ENCODE data around the gene ITGAV.

ITGAV gene

DNA sequence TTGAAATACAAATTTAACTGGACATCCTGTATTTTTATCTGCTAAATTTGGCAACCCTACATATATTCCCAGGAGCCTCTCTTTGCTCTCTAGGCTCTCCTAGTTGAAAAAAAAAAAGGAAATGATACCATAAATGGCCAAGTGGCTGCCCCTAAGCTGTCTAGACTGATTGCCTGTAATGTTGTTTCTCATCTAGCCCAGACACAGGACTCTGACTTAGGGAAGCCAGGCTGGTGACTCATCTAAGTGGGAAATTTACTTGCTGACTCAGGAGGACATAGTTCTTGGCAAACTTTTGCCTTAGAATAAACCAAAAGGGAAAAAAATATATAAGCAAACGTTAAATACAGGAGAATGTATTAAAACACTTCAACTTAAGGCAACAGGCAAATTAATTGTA, 14.6 kb upstream of the ITGAV start:
- DNase-seq = peak; percentile 93 to 94

GRCh38 chr2:186575856-186576255, 14.0 kb upstream of the ITGAV start:
- DNase-seq = no peak

DNA sequence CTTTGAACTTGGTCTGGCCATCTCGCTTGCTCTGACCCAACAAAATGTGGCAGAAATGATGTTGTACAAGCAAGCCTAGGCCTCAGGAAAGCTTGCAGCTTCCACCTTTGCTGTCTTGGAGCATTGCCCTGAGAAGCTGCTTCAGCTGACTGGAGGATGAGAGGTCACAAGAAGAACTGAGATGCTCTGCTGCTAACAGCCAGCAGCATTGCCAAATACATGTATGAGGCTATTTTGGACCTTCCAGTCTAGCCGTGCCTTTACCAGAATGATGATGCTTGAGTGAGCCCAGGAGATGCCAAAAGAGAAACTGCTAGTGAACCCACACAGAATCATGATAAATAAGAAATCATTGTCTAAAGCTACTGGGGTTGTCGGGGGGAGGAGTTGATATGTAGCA, 13.2 kb upstream of the ITGAV start:
- no peak for DNase-seq

DNA sequence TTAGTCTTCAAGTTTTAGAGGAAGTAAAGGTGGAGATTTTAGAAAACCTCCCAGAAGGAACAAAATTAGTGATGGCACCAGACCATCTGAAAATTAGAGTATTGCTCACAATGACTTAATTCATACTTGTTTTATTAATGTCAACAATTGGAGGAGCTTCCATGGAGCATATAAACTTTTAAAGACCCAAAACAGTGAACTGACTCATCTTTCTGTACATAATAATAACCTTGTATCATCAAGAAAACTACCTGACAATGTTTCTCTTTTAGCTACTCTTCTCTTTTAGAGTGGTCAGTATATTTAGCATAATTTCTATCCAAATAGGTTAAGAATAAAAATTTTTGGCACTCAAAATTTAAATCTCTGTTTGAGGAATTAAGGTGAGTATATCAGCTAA, 7.2 kb upstream of the ITGAV start:
- DNase-seq = no peak

GRCh38 chr2:186584053-186584452, 5.8 kb upstream of the ITGAV start:
- no peak for DNase-seq

- DNase-seq = no peak
Measured at GRCh38 chr2:186588421-186588820, 1.4 kb upstream of the ITGAV start.

DNA sequence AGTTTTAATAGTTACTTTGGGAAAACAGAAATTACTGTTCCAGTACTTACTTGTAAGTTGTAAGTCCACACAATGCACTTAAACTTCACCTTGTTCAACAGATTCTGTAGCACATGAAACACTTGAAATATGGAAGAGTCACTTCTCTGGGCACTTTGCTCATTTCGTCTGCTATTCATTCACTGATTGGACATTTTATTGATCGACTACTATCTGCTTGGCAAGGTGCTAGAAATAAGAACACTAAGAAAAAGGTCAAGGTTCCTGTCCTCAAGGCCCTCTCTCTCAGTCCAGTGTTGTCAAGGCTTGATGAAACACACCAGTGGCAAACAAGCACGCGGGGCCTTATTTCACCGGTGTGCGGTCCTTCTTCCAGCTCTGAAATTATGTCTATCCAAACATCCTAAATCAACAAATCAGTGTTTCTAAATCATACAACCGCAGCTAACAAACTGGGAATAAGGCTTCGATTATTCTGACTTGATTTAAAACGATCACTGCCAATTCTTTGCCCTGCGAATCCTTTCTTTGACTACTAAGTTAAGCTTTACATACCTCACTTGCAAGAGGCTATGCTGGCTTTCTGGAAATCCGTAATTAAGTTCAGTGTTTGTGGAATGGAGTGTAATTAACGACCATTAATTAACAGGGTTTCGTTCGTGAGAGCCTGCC, 780 bp upstream of the ITGAV start:
- peak in 1 of 2 donors; percentile 0 for DNase-seq

DNA sequence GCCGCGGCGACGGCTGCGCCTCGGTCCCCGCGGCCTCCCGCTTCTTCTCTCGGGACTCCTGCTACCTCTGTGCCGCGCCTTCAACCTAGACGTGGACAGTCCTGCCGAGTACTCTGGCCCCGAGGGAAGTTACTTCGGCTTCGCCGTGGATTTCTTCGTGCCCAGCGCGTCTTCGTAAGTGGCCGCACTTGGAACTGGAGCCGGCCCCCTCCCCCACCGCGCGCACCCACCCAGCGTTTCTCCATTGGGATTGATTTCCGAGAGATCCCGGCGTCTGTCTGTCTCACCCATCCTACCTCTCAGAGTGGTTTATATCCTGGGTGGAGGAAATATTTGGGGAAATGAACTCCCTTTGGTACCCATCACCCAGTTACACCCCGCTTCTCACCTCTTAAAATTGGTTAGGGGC, 498 bp downstream of the ITGAV start:
- peak in 1 of 2 donors; percentile 38 for DNase-seq

DNA sequence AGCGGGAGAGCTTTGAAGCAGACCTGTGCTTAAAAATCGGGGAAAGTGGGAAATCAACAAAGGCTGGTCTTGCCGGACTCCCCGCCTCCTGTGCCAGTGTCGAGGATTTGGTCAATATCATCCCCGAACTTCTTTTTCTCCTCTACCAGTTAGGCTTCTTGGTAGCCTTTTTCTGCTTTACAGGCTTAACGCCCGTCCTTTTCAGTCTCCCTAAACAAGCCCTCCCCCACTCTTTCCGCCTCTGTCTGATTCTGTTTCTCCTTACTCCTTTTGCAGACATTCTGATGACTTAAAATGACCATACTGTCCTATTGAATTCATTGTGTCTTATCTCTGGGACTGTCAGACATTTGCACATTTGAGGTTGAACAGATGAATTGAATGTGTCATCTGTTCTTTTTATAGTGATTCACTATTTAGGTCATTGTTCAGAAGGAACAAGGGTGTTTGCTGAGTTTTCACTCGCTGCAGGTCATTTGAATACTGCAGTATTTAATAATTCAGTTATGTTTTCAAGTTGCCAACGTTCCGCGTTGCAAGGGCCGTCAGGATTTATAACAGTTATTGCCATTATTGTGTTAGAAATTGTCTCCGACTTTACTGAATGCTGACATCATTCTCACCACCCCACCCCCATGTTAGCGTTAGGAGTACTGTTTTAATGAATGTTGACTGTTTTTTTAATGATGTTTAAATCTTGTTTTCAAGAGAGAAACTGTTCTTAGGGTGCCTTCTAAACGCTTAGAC, 1.1 kb downstream of the ITGAV start:
- peak; percentile 20 to 29 for DNase-seq

DNA sequence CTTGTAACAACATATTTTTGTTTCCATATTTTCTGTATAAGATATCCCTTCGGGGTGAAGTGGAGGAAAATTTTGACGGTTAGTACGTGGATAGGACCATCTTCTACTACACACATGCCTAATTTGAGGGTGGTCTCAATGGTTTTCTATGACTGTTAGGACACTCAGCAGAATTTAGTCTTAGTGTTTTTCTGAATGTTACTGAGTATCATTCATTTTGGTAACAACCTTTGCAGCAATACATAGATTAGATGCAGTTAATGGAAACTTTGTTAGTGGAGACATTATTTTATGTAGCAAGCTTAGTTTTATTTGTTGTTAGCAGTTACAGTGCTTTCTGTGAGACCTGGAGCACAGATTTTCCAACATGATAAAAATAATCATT, 1.6 kb downstream of the ITGAV start:
- DNase-seq = no peak

GRCh38 chr2:186592137-186592875, 2.5 kb downstream of the ITGAV start:
- no peak for DNase-seq

DNA sequence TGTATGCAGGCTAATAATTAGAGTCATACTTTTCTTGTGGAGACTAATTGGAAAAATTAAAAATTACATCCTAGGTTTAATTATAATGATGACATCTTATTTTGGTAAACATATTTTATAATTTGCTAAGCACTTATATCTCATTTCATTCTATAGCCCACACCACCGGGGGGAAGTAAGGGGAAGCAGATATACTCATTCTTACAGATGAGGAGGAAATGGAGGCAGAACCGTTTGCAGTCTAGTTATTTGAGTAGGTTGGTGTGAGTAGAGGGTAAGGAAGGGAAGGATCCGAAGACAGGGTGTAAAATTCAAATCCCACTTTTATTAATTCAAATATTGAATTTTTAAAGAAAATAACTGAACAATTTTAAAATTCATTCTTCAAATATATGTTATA, 3.7 kb downstream of the ITGAV start:
- DNase-seq = no peak

GRCh38 chr2:186594001-186594722, 4.3 kb downstream of the ITGAV start:
- DNase-seq = no peak

- DNase-seq = no peak
Measured at GRCh38 chr2:186595219-186595618, 5.4 kb downstream of the ITGAV start.

DNA sequence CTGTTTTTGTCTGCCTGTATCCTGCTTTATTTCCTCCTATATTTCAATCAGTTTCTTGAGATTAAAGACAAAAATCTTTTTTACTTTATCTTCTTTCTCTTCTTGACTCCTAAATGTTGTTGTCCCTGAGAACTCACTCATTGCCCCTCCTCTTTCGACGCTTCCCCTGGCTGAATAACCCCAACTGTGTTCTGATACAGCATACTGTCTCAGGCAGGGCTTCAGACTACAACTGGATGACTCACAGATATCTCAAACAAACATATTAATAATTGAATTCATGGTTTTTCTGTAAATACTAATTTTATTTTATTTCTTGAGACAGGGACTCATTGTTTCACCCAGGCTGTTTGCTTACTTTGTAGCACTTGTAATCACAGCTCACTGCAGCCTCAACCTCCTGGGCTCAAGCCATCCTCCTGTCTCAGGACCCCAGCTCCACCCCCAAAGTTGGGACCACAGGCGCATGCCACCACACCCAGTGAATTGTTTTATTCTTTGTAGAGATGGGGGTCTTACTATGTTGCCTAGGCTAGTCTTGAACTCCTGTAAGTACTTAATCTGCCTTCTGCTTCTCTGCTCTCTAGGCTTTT, 9.4 kb downstream of the ITGAV start:
- DNase-seq = no peak

- DNase-seq = no peak
Measured at GRCh38 chr2:186603286-186603685, 13.4 kb downstream of the ITGAV start.

DNA sequence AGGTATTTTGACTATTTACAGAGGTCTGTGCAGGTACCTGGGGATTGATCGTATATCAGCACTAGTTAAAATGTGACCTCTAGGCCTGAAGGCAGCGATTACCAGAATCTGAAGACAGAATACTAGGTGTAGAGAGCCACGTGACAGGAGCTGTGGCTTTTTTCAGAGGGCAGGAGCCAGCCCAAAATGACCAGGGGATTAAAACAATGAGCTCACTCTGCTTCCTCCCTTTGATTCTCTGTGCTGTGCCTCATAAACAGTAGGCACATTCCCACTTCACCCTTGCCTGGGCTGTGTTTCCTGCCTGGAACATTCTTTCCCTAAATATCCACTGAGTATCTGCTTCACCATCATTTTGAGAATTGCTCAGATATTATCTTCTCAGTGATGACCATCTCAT, 15.2 kb downstream of the ITGAV start:
- DNase-seq = no peak

- no peak for DNase-seq
Measured at GRCh38 chr2:186607660-186608324, 17.9 kb downstream of the ITGAV start.

DNA sequence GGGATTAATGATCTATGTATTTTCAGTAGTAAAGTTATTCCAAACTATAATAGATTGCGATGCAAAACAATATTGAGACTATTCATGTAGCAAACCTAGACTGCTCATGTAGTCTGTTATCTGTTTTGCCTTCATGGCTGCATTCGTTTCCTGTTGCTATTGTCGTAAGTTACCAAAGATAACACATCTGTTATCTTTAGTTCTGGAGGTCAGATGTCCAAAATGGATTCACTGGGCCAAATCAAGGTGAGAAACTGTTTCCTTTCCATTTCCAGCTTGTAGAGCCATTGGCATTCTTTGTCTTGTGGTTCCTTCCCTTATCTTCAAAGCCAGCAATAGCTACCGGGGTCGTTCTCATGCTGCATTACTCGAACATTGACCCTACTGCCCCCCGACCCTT, 20.9 kb downstream of the ITGAV start:
- no peak for DNase-seq

GRCh38 chr2:186611526-186611925, 21.7 kb downstream of the ITGAV start:
- DNase-seq = no peak

- no peak for DNase-seq
Measured at GRCh38 chr2:186612026-186612425, 22.2 kb downstream of the ITGAV start.
